IPS-18c (cell line): ENCODE results near the gene CACNG5.
"Not testable (repeated sequence)": the region's sequence is repeated elsewhere in the genome, so short reads cannot be mapped to it uniquely, and the experiment has no call there.

Experiments
- H3K4me3 ChIP-seq: 2 replicates; pipeline ENCODE4 v1.7.0; 2013; ENCODE audit warnings: low read depth, mild to moderate bottlenecking, low read length, moderate library complexity; ENCODE audit not compliant: insufficient read depth
- H3K9me3 ChIP-seq: one replicate; pipeline ENCODE4 v1.6.1; 2013; ENCODE audit warnings: mild to moderate bottlenecking, low read length, moderate library complexity; ENCODE audit not compliant: control insufficient read depth, insufficient read depth

The CACNG5 gene

DNA sequence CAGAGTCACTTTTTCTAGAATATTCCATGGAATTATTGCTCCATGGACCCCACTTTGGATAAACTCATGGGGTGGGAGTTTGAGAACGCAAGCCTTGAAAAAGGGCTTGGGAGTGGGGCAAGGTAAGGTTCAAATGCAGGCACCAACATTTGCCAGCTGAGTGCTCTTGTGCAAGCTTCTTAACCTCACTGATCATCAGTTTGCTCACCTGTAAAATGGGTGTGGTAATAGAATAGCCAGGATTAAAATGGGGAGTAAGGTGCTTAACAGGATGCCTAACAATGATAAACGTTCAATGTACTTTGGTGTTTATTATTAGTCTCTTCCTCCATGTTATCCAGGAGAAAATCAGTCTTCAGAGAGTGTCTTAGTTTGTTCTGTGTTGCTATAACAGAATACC, 39.0 kb downstream of the CACNG5 start:
- Histone ChIP-seq H3K9me3 (no peaks in the 10 kb centered on the region), H3K4me3 (no peak overlapping the region)

DNA sequence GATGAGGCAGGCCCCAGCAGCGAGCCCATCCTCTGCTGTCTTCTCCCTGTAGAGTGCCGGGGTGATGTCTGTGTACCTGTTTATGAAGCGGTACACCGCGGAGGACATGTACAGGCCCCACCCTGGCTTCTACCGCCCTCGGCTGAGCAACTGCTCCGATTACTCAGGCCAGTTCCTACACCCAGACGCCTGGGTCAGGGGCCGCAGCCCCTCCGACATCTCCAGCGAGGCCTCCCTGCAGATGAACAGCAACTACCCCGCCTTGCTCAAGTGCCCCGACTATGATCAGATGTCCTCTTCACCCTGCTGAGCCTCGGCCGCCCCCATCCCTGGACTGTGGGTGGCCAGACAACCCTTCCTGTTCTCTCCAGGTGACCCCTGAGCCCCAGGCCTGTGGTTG, 50.0 kb downstream of the CACNG5 start:
- Histone ChIP-seq H3K9me3 (no peaks in the 10 kb centered on the region), H3K4me3 (no peak overlapping the region)

DNA sequence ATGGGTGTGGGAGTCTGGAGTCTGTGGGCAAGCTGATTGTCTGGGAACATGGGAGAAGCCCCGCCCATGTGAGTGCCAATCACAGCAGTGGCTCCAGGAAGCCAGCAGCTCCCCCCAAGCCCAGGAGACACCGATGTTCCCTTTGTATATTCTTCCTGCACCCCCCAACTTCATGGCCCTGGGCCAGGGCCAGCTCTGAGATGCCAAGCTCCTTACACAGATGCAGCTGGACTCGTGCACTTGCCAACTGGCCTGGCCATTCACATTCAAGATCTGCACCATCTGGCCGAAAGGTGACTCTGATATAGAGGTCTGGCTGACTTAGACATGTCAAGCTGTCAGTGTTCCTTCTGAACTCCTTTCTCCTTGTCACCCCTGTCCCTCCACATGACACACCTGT, 50.5 kb downstream of the CACNG5 start:
- Histone ChIP-seq H3K4me3 (no peak overlapping the region), H3K9me3 (no peaks in the 10 kb centered on the region)

DNA sequence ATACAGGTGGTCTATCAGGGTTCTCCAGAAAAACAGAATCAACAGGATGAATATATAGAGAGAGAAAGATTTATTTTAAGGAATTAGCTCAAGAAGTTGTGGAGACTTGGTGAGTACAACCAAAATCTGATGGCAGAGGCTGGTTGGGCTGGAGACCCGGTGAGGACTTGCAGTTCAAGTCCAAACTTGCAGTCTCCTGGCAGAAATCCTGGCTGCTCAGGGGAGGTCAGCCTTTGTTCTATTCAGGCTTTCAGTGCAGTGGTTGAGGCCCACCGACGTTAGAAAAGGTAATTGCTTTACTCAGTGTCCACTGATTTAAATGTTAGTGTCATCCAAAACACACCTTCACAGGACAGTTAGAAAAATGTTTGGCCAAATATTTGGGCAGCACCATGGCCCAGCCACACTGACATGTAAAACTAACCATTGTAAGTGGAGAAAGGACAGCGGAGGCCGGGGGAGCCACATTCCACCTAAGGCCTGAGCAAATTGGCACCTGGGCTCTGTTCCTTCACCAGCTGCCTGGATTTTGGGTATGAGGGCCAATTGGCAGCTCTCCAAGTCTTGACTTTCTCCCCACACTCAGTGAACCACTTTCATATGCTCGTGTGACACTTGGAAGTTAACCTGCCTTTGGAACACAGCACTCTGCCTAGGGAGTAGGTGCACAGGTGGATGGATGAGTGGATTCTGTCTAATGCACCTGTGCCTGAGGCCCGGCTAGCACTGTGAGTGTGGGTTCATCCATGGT, 54.7 kb downstream of the CACNG5 start:
- Histone ChIP-seq H3K9me3 (no peaks in the 10 kb centered on the region), H3K4me3 (no peak overlapping the region)

DNA sequence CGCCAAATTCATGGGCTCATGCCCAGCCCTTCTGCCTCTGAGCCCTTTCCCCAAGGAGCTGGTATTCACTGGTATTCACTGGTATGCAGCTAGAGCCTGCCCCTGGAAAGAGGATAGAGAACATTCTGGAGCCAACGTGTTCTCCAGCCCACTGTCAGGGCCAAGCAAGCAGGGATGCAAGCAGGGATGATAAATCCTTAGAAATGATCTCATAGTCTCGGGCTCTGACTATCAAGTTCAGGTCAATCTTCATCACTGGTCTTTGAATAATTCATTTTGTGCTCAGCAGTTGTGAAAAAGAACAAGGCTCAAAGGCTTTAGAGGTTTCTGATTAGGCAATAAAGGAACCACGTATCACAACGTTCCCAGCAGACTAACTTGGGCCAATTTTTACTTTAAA, 57.3 kb downstream of the CACNG5 start:
- Histone ChIP-seq H3K9me3 (no peaks in the 10 kb centered on the region), H3K4me3 (no peak overlapping the region)

DNA sequence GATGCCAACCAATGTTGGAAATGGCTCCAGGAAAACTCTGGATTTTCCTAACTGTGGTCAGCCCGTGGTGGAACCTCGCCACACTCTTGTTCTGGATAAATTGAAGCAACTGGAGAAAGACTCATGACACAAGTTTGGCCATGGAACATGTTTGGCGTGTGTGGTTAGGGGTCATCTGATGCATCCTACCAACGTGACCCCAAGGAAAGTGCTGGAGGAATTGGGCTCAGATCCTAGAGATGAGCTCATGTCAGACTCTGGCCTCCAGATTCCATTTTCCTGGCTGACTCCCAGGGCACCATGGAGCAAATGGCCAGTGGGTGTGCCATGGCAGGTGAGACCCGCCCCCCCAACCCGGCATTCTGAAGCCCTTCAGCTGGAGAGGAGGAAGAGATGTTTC, 58.5 kb downstream of the CACNG5 start:
- no peaks in the 10 kb centered on the region for H3K9me3 ChIP-seq
- no peak overlapping the region for H3K4me3 ChIP-seq

DNA sequence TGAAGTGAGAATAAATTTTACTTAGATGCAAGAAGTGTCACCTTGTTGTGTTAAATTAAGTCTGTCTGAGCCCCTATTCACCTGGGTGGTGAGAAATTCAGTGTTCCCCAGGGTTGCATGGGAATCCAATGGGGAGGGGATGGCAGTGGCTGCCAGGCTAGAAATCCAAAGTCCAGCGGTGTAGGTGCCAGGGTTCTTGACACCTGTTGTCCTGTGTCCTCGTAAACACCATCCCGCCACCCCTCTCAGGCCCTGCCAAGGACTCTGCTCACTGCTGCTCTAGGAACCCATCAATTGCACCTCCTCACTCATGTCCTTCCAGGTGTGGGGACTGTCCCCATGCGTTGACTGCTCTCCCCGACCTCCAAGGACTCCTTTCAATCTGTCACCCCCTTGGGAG, 58.9 kb downstream of the CACNG5 start:
- Histone ChIP-seq H3K9me3 (no peaks in the 10 kb centered on the region), H3K4me3 (no peak overlapping the region)

DNA sequence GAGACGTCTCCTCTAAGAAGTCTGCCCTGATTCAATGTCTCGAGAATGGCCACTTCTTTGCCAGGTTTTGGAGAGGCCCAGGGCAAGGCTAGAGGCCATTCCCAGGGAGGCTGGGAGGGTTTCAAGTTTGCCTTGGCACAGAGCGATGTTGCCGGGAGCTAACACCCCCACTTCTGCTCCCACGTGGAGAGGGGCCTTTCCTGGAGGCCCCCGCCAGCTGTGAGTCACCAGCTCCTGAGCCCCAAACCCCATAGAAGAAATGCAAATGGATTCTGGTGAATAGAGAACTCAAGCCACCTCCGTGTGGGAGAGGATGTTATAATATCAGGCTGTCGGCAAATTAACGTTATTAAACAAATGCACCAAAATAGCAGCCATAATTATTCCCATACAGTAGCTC, 62.2 kb downstream of the CACNG5 start:
- no peak overlapping the region for H3K4me3 ChIP-seq
- no peaks in the 10 kb centered on the region for H3K9me3 ChIP-seq

DNA sequence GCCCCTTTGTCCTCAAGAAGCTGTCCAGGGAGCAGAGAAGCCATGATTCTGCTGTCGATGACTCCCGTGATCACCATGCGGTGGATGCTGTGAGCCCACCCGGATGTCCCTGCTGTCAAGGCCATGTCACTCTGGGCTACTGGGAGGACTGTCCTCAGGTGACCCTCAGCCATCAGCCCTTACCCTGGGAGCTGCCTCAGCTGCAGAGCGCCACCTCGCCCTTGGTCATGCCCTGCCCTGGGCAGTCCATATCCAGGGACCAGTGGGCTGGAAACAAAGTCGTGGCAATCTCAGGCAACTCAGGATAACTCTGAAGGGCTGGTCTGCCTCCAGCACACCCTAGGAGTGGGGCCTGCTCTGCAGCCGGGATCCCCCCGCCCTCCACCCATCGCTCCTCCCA, 63.6 kb downstream of the CACNG5 start:
- Histone ChIP-seq H3K9me3 (no peaks in the 10 kb centered on the region), H3K4me3 (no peak overlapping the region)

DNA sequence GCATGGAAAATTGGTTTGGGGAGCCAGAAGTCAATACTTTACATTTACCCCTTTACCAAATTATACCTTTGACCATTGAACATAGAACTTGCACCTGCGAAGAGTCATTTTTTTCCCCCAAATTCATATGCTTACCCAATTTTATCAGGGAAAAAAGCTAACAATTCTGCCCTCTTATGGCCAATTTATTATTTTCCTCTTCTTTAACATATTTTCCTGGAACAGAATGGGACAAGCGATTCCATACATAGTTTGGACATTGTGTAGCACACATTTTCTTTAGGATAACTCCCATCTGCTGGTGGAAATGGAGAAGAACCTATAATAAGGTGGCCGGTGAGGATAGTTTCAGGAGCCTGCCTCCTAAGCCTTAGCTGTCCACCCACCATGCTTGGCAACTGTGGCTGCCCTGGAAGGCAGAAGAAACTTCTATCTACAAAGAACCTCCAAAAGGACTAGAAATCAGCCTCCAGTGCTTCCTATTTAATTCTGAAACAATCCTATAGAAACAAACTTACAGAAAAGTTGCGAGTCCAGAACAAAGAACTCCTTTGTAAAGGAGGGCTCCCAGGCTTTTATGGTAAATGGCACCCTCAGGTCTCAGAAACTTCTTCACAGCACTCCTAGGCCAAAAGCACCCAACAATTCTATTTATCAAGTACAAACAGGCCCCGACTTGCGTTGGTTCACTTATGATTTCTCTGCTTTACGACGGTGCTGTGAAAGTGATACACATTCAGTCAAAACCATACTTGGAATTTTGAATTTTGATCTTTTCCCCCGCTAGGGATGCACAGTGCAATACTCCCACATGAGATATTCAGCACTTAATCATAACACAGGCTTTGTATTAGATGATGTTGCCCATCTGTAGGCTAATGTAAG, 65.5 kb downstream of the CACNG5 start:
- no peak overlapping the region for H3K4me3 ChIP-seq
- H3K9me3 ChIP-seq, result no peaks in the 10 kb centered on the region

DNA sequence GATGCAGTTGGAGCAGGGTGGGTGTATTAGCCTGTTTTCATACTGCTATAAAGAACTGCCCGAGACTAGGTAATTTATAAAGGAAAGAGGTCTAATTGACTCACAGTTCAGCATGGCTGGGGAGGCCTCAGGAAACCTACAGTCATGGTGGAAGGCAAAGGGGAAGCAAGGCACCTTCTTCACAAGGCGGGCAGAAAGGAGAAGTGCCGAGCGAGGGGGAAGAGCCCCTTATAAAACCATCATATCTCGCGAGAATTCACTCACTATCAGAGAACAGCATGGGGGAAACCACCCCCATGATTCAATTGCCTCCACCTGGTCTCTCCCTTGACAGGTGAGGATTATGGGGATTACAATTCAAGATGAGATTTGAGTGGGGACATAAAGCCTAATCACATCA, 68.4 kb downstream of the CACNG5 start:
- H3K4me3 ChIP-seq, H3K9me3 ChIP-seq: not testable (repeated sequence)

DNA sequence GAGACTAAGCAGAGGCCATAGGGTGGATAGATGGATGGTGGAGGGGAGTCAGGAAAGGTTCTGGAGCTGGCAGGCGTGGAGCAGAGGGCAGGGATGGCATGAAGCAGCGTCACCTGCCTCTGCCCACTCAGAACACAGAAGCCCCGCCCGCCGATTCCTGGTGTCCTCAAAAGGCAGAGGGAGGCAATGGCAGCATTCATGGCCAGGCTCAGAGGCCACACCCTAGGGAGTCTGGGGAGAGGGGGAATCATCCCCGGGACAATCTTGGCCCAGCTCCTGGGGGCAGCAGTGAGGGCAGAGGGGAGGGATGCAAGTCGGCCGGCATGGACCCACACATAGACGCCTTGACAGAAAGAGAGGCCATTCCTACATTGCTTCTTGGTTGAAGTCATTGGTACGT, 68.9 kb downstream of the CACNG5 start:
- Histone ChIP-seq H3K4me3 (no peak overlapping the region), H3K9me3 (no peaks in the 10 kb centered on the region)

DNA sequence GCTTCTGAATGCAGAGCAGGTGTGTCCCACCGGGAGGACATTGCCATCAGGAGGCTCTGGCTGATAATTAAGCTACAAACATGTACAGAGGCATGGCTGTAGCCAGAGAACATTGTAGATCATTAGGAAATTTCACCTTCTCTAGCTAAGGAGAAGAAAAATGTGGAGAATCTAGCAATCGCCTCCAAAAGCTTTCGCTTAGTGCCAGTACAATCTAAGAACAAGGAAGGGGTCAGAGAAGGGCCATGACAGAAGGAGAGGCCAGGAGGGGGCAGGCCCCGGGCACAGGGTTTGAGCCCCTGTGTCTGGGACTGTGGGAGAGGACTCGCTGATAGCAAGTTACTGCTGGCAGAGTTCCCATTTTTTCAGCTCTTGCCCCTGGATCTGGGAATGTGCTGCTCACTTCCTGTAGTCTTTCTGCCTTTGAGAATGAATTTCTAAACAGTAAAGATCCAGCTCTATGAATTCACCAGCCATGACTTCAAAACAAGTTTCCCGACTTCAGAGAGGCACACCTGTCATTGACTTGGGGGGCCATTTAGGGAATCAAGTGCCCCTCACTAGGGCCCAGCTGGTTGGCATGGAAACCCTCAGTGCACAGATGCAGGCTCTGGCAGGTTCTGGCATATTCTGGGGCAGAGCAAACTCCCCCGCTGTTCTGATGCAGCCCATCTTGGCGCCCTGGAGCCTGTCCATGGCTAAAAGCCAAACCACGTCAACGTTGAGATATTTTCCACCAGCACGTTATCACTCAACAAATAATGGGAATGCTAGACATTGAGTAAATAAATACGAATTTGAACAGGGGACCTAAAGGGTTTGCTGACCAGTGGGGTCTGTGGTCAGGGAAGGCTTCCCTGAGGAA, 70.1 kb downstream of the CACNG5 start:
- Histone ChIP-seq H3K9me3 (no peaks in the 10 kb centered on the region), H3K4me3 (no peak overlapping the region)

DNA sequence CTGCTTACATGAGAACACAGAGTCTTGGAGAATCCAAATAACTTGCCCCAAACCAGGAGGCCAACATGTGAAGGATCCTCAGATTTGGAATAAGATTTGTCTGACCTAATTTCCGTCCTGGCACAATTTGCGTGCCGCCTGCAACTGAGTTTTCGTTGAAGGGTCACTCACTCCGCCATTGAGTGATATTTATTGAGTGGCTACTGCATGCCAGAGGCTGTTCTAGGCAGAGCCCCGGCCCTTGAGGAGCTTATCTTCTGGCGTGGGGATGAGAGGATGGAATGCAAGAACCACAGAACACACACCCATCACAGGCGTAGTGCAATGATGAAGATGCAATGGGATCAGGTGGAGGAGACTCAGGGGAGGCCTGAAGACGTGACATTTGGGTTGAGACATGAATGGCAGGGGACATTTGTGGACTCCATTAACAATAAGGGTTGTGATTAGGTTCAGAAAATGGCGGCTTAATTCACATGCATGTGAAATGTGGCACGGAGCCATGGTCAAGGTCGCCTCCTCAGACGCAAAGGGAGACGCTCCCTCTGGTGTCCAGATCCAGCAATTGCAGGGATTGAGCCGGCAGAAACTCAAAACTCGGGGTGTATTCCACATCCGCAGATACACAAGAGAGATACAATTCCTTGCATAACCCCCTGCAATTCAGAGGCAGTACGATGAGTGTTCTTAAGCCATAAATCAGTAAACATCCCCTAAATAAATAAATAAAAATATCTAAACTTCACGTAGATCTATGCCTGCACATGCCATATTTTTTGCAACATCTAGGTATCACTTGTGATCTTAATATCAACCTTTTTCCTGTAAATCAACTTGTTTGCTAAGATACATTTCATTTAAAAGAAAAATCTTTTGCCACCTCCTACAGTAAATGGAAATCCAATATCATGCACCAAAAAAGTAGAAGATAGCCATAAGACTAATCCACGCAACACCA, 71.7 kb downstream of the CACNG5 start:
- Histone ChIP-seq H3K9me3 (no peaks in the 10 kb centered on the region), H3K4me3 (no peak overlapping the region)

DNA sequence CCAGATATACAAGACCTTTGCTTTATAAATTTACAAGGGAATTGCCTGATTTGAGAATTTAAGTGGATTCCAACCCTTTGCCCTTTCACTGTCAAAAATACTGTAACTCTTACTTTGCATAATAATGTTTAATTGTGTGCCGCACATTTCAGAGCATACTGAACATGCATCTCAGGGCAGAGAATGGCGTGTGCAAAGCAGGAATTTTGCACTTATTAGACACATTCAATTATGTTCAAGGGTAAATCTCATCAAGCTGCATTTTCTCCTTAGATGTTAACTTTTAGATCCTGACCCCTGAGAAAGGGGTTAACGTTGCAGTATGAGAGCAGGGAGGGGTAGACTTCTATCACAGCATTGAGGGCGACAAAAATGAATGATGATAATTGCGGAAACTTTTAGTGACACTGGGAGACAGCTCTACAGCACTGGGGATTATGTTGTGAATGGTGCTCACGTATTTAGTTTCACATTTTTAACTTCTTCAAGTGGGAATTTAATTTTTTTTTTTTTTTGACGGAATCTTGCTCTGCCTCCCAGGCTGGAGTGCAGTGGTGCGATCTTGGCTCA, 75.0 kb downstream of the CACNG5 start:
- no peaks in the 10 kb centered on the region for H3K9me3 ChIP-seq

DNA sequence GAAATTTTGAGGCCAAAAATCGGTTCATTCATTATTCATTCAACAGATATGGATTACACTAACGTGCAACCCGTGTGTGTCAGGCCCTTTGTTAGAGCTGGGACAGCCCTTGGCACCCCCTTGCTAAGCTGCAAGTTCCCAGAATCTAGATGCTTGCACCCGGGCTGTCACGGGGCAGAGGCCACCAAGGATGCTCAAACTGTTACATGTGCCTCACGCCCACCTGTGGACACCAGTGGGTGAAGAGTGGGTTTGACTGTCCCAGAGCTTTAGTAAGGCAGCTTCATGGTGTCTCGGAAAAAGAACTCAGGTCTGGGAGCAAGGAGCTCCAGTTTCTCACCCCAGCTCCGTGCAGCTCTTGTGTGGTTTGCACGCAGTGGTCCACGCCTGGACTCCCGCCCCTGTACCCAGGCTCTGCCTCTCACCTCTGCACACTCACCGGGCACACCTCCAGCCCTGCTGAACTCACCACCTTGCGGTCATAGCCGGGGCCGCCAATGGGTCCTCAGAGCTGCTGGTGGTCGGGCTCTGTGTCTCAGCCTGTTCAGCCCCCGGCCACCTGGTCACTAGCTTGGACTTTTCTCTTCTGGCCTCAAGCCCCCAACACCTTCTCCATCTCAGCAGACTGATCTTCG, 75.9 kb downstream of the CACNG5 start:
- Histone ChIP-seq H3K4me3 (no peak overlapping the region), H3K9me3 (no peaks in the 10 kb centered on the region)

More for the DNA sequence above, 75.0 kb downstream of the CACNG5 start:
- no peak overlapping the region for H3K4me3 ChIP-seq
